Hematopoietic multipotent progenitor cell (in vitro differentiated cells): Measurements from ENCODE around the gene CAMK1D. TPM values are rescaled to one million over a fixed set of nuclear protein-coding genes. Genes with fewer than 3 reads are reported as not detected.

ENCODE experiments used
- DNase-seq, 3 donors: peaks; one replicate each; pipeline ENCODE4 v3.0.0-alpha.2; 2011 to 2015; ENCODE audit warnings: low read depth in 2 of 3, low spot score in 2 of 3
- total RNA-seq: library from RNA; depleted of rRNA; stranded (reverse); fragments of >200 nt; gene quantifications from one replicate; pipeline ENCODE4 v1.2.3, GENCODE V29; 2012

CAMK1D gene
- total RNA-seq, 1 donor: 25.6 TPM

DNA sequence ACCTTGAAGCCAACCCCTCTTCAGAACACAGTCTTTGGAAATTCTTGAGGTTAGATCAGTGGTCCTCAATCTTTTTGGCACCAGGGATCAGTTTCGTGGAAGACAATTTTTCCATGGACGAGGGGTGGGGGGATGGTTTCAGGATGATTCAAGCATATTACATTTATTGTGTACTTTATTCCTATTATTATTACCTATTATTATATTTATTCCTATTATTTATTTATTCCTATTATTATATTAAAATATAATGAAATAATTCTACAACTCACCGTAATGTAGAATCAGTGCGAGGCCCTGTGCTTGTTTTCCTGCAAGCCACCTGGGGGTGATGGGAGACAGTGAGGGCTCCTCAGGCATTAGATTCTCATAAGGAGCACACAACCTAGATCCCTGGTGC, 17.9 kb downstream of the CAMK1D start:
- no peak for DNase-seq

DNA sequence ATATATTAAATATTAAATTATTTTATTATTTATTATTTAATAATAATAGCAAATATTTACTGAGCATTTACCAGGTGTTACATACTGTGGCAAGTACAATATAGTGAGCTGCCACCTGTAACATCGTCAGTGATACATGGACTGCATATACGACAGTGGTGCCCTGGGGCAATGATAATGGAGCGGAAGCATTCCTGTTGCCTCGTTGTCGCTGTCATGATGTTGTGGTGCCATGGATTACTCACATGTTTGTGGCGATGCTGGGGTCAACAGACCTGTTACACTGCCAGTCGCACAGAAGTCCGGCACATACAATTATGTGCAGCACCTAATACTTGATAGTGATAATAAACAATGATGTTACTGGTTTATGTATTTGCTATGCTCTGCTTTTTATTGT, 20.6 kb downstream of the CAMK1D start:
- DNase-seq: no peak

DNA sequence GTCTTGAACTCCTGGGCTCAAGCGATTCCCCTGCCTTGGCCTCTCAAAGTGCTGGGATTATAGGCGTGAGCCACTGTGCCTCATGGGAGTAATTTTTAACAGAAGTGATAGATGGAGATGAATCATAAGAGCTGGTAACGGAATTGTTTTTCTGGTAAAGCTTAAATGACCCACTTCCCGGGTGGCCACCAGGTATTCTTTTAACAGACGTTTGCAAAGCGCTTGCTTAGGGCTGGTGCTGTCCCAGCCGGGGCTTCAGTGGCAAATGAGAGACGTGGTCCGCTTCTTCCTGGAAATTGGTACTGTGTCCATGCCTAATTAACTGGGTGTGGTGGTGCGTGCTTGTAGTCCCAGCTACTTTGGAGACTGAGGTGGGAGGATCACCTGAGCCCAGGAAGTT, 23.5 kb downstream of the CAMK1D start:
- DNase-seq: no peak

DNA sequence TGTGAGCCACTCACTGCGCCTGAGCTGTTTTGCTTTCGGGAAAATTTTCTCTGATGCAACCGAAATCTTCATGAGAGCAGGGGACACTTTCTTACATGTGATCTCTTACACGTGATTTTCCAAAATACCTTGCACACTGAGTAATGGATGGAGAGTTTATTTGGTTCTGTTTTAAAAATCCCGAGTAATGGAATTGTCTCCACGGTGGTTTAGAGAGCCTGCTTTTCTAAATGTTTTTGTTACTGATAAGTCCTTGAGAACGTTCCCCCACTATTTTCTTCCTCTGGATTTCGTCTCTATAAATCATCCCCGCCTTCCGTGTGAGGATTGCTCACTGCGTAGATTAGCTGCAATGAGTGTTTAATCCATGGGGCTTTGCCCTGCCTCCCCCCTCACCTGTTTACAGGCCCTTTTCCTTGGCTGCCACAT, 25.7 kb downstream of the CAMK1D start:
- peak in 1 of 3 donors; percentile 33 for DNase-seq

DNA sequence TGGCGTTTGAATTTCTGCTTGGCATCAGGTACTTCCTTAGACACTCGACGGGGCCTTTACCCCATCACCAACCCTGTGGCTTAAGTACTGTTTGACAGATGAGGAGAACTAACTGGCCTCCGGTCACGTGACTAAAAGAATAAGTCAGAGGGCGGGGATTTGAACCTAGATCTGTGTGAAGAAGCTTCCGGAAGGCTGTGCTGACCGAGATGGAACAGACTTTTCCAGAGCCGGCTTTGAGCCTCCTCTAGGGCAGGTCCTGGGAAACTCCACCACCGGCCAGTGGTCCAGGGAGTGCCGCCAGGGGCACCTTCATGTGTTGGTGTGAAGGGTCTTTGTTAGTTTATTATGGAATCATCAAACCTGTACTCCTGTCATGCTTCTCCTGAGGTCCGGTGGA, 26.9 kb downstream of the CAMK1D start:
- no peak for DNase-seq

DNA sequence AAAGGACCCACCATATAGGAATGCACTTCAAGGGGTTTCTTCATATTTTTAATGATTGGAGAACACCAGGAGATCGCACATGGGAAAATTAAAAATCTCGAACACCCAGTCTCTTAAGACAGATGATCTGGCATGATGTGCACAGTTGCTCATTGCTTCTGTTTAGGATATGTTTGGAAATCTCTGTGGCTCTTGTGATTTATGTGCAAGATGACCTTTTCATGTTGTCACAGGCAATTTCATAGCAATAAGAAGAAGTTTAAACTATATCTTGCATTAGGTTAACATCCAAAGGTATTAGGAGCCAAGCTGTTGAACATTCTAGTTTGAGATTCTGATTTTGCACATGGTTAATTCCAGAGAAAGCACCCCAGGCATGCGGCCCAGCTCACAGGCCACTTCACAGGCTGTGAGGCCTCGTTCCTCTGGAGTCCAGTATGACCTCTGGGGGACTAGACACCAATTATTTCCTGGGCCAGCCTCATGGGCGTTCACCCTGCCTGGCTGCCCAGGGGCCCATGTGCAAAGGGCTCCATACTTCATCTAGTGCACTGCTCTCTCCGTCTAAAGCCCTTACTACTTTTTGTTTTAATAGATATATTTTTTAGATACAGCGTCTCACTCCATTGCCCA, 28.4 kb downstream of the CAMK1D start:
- no peak for DNase-seq

DNA sequence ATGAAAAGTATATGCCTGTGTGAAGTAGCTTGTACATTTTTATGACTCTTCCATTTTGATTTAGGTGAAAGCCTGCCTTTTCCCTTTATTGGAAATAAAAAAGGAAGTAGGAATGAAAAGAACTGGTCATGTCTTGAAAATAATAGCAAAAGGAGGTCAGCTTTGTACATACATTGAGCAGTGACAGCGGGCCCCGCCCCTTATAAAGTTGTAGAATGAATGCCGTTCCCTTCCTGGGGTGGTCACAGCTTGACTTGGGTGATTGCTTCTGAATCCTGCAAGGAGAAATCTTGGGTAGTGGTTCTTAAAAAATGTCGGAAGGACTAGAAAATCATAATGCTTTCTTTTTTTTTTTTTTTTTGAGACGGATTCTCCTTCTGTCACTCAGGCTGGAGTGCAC, 31.7 kb downstream of the CAMK1D start:
- DNase-seq: no peak

DNA sequence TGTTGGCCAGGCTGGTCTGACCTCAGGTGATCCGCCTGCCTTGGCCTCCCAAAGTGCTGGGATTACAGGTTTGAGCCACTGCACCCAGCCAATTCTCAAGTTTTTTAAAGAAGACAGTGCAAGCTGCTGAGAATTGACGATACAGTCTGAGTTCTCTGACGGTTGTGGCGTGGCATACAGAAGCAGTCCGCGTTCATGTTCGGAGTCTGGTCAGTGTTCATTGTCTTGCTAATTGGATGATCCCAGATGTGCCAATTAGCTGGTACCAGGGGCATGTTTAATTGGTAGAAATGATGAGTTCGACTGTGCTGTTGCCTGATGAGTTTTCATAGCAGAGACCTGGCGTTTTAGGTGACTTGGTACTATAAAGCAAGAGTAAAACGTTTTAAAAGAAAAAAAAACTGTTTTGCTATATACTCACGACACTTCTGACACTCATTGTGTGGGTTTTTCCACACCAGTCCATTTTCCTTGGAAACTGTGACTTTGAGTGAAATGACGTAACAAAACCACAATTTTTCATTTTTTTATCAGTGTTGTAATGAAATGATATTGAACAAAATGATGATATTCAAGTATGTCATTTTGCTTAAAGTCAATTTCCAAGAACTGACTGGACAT, 32.3 kb downstream of the CAMK1D start:
- DNase-seq: no peak

DNA sequence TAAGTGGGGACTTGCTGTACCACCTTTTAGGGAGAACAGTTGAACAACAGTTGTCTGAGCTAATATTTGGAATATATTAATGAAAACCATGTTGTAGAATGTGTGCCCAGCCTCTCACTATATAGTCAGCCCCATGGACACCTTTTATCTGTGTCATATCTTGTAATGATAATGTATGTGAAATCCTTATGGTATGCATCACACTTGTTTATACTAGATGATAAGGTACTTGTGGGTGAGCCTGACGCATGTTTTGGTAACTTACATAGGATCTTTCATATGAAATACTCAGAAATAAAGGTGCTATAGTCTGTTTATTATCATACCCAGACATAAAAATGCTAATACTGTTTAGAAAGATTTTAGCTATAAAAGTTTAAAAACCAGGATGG, 32.8 kb downstream of the CAMK1D start:
- no peak for DNase-seq

DNA sequence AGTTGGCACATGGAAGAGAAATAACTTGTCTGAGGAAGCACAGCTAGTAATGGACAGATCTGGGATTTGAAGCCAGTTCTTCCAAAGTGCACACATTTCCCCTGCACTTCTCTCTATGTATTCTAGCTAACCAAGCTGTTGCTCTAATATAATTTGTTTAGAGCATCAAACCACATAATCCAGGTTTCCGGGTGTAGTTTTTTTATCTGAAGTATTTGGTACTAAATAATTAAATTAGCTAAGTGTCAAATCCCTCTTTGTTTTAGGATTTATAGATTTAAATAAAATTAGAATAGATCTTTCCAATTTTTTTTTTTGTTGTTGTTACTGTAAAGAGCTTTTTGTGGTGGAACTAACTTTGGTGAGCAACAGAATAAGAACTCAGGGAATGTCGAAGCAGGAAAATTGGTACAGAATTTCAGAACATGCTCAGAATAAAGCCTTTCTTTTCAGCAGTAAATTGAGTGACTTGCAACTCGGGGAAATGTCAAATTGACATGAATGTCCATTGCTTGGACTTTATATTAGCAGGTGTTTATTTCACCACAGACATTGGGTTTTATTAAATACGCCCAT, 33.7 kb downstream of the CAMK1D start:
- DNase-seq: no peak

DNA sequence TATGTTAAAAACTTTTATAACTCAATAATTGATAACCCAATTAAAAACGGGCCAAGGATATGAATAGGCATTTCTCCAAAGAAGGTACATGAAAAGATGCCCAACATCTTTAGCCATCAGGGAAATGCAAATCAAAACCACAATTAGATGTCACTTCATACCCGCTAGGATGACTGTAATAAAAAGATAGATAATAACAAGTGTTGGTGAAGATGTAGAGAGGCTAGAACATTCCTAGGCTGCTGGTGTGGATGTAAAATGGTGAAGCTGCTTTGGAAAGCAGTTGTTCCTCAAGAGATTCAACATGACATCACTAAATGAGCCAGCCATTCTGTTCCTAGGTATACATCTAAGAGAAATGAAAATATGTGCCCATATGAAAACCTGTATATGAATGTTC, 35.6 kb downstream of the CAMK1D start:
- DNase-seq: no peak

DNA sequence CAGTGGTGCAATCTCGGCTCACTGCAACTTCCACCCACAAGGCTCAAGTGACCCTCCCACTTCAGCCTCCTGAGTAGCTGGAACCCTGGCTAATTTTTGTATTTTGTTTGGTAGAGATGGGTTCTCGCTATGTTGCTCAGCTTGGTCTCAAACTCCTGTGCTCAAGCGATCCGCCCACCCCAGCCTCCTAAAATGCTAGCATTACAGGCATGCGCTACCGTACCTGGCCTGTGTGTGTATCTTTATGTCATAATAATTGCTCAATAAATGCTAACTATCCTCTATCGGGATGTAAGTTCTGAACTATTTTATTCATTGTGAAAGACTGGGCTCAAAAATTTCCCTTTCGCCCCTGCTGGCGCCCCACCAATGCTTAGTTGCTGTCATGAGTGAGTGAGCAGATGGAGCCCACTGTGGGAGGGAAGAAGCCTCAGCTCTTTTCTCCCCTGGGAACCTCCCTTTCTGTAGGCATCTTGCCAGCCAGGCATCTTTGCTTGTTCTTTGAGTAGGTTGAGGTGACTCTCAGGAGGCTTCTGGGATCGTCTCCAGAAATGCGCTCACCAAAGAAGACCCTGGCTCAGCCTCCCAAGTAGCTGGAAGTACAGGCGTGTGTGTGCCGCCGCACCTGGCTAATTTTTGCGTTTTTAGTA, 38.3 kb downstream of the CAMK1D start:
- no peak for DNase-seq

DNA sequence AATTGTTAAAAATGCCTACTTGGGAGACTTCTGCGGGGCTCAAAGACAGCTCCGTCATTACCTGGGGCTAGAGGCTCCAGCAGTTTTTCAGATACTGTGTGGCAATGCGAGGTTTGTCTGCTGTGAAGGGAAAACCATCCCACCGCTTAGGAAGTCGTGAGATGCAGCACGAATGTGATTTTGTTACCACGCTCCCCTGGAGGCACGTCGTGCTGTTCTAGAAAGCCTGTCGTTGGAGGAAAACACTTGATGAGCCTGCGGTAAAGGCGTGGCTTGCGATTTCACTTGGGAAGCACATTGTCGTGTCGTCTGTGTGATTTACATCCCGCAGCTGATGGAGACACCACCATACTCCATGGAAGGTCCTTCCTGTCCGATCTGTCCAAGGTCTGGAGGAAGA, 39.3 kb downstream of the CAMK1D start:
- no peak for DNase-seq

DNA sequence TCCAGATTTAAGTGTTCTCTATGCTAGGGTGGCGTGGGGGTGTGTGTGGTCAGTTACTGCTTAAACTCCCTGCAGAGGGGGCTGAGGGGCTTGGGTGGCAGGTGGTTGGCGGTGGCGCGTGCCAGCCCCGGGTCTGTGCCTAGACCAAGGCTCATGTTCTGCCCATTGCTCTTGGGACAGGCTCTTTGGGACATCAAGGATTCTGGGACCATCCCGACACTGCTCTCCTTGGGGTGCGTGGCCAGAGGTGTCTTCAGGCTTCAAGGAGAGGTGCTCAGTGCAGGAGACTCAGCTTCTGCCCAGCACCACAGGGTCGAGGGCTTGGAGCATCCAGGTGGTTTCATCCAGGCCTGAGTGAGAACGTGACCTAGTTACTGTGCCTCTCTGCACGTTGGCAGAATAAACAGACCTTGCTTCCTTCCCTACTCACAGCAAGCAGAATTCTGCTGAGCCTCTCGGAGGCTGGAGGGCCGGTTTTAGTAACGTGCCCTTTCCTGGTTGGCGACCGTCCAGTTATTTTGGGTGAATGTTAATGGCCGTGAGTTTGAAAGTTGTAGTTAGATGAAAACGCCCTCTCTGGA, 39.9 kb downstream of the CAMK1D start:
- peak in 2 of 3 donors; percentile 28 to 46 for DNase-seq

DNA sequence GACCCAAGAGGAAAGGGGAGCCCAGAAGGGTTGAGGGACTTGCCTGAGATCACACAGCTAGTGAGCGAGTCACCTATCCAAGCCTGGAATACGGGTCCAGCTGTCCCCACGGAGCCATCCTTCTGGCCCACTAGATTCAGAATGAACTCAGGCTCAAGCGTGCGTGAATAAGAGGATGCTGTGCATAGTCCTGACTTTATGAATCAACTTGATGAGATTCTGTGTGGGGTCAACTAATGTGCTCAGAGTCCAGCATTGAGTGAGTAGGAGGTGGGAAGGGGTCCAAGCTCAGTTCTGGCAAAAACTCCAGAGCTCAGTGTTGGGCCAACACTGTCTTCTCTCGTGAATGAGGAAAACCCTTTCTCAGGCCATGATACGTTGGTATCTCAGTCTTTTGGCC, 41.4 kb downstream of the CAMK1D start:
- DNase-seq: no peak

DNA sequence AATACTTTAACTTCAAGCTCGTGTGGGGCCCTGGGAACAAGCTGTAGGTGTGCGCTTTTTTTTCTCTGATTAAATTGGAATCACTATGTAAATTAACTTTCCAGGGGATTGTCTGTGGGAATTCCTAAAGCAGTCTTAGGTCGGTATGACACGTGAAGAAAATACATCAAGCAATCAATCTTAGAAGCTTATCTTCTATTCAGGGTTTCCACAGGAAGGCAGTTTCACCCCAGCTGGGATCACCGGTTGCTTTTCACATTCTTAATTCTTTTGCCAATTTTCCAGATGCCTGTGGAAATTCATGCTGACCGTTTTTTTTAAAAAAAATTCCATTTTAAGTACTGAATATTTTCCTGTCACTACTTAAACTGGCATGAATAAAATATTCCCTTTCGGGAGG, 41.9 kb downstream of the CAMK1D start:
- DNase-seq: no peak

DNA sequence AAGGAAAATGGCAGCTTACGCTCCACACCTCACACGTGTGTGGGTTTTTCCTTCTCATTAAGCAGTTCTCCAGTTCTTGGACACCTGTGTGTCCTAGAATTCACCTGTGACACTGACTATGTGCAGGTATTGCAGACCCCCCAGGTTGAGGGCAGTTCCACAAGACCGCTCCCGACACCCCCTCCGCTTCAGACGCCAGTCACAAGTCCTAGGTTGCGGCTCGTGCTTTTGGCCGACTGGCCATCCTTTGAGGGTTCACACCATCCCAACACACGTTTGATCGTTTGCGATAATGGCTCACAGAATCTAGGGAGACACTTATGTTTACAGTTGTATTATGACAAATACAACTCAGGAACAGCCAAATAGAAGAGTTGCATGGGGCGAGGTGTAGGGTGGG, 44.5 kb downstream of the CAMK1D start:
- DNase-seq: no peak

DNA sequence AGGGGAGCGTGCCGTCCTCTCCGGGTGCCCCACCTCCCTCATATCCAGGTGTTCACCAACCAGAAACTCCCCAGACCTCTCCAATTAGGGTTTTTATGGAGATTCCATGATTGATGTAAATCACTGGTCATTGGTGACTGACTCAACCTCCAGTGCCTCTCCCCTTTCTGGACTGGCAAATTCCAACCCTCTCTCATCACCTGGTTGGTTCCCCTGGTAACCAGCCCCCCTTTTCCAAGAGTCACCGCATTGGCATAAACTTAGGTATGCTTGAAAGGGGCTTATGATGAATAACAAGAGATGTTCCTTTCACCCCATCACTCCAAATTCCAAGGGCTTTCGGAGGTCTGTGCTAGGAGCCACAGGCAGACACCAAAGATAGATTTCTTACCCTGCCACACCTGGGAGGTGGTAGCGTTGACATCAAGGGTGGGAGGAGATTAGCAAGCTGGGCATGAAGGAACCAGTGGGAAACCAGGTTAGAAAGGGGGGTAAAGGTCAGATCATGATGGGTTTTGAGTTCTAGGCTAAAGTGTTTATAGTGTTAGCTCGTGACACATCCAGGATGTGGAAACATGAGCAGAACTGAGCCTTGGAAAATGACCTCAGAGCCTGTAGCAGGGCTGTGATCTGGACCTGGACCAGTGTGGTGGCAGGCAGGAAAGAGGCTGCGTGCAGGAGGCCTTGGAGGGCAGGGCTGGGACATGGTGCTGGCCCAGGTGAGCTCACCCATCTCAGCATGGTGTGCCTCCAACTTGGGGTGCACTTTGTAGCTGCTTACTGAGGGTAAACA, 45.1 kb downstream of the CAMK1D start:
- DNase-seq: no peak

DNA sequence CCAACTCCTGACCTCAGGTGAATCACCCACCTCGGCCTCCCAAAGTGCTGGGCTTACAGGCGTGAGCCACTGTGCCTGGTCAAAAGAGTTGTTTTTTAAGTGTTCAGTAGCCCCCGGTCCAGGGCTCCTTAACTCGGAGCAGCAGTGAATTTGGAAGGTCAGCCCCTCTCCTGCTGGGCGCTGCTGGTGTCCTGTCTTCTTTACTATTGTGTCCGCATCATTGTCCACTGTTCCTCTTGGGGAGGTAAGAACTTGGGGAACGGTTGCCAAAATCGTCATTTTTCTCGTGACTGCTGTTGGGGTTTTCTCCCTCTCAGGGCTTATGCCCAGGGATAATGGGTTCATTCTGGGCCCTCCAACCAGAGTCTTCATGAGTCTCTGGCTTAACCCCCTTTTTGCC, 46.7 kb downstream of the CAMK1D start:
- no peak for DNase-seq

DNA sequence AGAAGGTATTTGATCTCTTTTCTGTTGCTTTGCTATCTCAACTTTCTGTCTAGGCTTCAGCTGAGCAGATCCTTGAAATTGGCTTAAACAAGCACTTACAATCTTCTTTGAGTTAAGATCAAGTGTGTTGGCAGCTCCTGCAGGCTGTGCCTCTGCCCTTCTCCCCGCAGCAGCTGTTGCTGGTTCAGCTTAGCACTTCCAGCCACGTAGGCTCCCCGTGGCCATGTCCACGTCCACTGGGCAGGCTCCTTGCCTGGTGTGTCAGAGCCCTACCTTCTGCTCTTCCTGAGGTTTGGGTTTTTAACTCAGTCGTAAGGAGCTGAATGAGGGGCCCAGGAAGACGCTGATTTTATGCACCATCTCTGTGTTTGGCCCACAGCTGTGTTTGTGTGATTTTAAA, 47.2 kb downstream of the CAMK1D start:
- DNase-seq: no peak
